AG09309 (cell line): Measurements from ENCODE around the gene TASP1.

Experiments
- DNase-seq: peaks from one replicate; pipeline ENCODE4 v3.0.0-alpha.2; 2010; ENCODE audit warnings: low read depth
- H3K4me3 ChIP-seq: 2 replicates; pipeline ENCODE4 v1.5.1; 2011; ENCODE audit warnings: mild to moderate bottlenecking, low read depth, low read length, moderate library complexity; ENCODE audit not compliant: control insufficient read depth
- TF ChIP-seq, protein P1 (sequence below): IDR thresholded peaks from 2 replicates; pipeline ENCODE4 v1.5.1; 2011; ENCODE audit warnings: mild to moderate bottlenecking, low read depth, low read length, inconsistent platforms; ENCODE audit not compliant: insufficient read depth, control insufficient read depth; ENCODE audit errors: missing control alignments

TASP1 gene

DNA sequence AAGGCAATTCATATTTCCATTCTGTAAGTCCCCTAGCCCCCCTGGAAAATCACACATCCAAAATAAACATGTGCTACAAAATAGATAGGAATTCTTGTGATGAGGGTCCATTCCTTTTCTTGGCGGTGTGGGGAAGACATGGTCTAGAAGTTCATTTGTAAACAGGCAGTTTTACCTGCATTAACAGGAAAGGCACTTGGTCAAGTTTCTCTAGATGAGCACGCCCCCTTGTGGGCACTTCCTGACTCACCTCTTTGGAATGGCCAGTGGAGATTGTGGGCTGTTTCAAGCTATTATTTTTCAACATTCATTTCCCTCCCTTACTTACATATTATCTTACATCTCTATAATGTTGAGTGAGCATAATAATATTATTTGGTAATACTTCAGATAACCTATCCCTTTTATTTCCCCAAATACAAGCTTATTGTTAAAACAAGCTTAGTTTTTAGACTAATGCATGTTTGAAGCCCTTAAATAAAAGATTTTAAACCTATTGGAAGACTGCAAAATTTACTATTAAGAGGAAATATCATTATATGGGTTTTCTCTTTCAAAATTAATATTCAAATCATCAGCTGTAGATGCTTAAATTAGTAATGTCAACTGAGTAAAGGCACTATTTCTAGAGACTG is 92.1 kb downstream of the TASP1 start:
- no peak overlapping the region for H3K4me3 ChIP-seq
- TF ChIP-seq, protein P1, sequence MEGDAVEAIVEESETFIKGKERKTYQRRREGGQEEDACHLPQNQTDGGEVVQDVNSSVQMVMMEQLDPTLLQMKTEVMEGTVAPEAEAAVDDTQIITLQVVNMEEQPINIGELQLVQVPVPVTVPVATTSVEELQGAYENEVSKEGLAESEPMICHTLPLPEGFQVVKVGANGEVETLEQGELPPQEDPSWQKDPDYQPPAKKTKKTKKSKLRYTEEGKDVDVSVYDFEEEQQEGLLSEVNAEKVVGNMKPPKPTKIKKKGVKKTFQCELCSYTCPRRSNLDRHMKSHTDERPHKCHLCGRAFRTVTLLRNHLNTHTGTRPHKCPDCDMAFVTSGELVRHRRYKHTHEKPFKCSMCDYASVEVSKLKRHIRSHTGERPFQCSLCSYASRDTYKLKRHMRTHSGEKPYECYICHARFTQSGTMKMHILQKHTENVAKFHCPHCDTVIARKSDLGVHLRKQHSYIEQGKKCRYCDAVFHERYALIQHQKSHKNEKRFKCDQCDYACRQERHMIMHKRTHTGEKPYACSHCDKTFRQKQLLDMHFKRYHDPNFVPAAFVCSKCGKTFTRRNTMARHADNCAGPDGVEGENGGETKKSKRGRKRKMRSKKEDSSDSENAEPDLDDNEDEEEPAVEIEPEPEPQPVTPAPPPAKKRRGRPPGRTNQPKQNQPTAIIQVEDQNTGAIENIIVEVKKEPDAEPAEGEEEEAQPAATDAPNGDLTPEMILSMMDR: peak; percentile 75
- peak; percentile 37 for DNase-seq

- TF ChIP-seq, protein P1: no peak
- H3K4me3 ChIP-seq: no peak overlapping the region
- DNase-seq: peak; percentile 58
Observed at GRCh38 chr20:13545790-13546189, 92.9 kb downstream of the TASP1 start.

- no peak for DNase-seq
- TF ChIP-seq, protein P1: no peak
- H3K4me3 ChIP-seq: no peak overlapping the region
Observed at GRCh38 chr20:13543783-13544182, 94.9 kb downstream of the TASP1 start.

- H3K4me3 ChIP-seq: no peak overlapping the region
- DNase-seq: no peak
- TF ChIP-seq, protein P1: no peak
Observed at GRCh38 chr20:13535627-13536026, 103.1 kb downstream of the TASP1 start.

GRCh38 chr20:13533946-13534345 is 104.8 kb downstream of the TASP1 start:
- no peak for DNase-seq
- TF ChIP-seq, protein P1: no peak
- H3K4me3 ChIP-seq: no peak overlapping the region

GRCh38 chr20:13530146-13530545 is 108.6 kb downstream of the TASP1 start:
- DNase-seq: no peak
- no peak overlapping the region for H3K4me3 ChIP-seq
- TF ChIP-seq, protein P1: no peak
